ENCODE data around the gene ABHD2. TPM values are rescaled to one million over a fixed set of nuclear protein-coding genes. Genes with fewer than 3 reads are reported as not detected.
"Not testable (repeated sequence)": the region's sequence is repeated elsewhere in the genome, so short reads cannot be mapped to it uniquely, and the experiment has no call there.

Gene ABHD2
- total and polyA plus RNA-seq, 4 donors = 47.1 to 75.7 (median 65.2) TPM

DNA sequence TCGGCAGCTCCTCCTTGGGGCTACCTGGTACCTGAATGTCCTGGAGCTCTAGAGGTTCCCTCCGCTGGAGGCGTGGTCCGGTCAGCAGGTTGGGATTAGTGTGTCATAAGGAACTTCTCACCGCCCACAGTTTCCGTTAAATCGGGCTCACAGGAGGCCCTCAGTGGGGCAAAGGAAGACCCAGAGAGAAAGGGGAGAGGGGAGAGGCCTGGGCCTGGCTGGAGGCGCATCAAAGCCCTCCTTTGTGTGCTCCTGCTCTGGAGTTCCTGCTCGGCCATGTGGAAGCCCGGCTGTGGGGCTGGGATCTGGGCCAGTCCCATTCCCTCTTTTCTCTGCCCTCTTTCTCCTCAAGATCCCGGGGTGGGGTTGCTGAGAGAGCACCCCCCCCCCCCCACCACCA is 133.3 kb downstream of the ABHD2 start, which contains the start of gene RLBP1:
TSS of gene RLBP1 (minus strand) at position 37 of the 400 bp plus-strand sequence. CDS start 2,604 bp downstream, outside the sequence.
- no peaks in the 10 kb centered on the region for H3K9me3 ChIP-seq (ENCODE audit: control insufficient read depth, insufficient read depth, low read length)
- peak in 2 of 6 donors; percentile 54 to 78 for DNase-seq (ENCODE audit: low read depth in 4 of 6, low spot score in 6 of 6)
- 46% methylated on average over 8 of the region's 11 CpGs for WGBS (ENCODE audit: insufficient coverage)
- H3K4me3 ChIP-seq (ENCODE audit: low read depth, low read length) = no peak within 1 kb of the TSS
- no peaks in the 10 kb centered on the region for H3K27me3 ChIP-seq (ENCODE audit: control insufficient read depth, insufficient read depth, low read length)
- peaks cover 14% of the 10 kb centered on the region for H3K4me1 ChIP-seq (ENCODE audit: control insufficient read depth, insufficient read depth, low read length)
- H3K36me3 ChIP-seq (ENCODE audit: control insufficient read depth, insufficient read depth, low read length) = no peaks in the 10 kb centered on the region
- H3K27ac ChIP-seq (ENCODE audit: low read depth, low read length) = peak within 1 kb of the TSS; percentile 70

DNA sequence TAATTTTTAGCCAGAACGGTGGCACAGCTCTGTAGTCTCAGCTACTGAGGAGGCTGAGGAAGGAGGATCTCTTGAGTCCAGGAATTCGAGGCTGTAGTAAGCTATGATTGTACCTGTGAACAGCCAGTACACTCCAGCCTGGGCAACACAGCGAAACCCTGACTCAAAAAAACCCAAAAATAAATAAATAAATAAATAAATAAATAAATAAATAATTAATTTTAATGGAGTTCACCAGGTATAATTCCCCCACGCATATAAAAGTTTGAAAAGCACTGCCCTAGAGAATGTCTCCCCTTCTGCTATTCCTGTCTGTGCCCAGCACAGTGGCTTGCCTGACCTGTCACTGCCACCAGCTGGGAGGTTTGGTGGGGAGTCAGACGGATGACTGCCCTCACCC is 137.3 kb downstream of the ABHD2 start:
- no peak for DNase-seq (ENCODE audit: low read depth in 4 of 6, low spot score in 6 of 6)
- Histone ChIP-seq H3K36me3 (ENCODE audit: control insufficient read depth, insufficient read depth, low read length) (no peaks in the 10 kb centered on the region), H3K27ac (ENCODE audit: low read depth, low read length) (no peak overlapping the region), H3K4me1 (ENCODE audit: control insufficient read depth, insufficient read depth, low read length) (peaks cover 21% of the 10 kb centered on the region), H3K9me3 (ENCODE audit: control insufficient read depth, insufficient read depth, low read length) (no peaks in the 10 kb centered on the region), H3K4me3 (ENCODE audit: low read depth, low read length) (no peak overlapping the region), H3K27me3 (ENCODE audit: control insufficient read depth, insufficient read depth, low read length) (no peaks in the 10 kb centered on the region)
- no CpG with 5 or more reads among the region's 5 CpGs for WGBS (ENCODE audit: insufficient coverage)

DNA sequence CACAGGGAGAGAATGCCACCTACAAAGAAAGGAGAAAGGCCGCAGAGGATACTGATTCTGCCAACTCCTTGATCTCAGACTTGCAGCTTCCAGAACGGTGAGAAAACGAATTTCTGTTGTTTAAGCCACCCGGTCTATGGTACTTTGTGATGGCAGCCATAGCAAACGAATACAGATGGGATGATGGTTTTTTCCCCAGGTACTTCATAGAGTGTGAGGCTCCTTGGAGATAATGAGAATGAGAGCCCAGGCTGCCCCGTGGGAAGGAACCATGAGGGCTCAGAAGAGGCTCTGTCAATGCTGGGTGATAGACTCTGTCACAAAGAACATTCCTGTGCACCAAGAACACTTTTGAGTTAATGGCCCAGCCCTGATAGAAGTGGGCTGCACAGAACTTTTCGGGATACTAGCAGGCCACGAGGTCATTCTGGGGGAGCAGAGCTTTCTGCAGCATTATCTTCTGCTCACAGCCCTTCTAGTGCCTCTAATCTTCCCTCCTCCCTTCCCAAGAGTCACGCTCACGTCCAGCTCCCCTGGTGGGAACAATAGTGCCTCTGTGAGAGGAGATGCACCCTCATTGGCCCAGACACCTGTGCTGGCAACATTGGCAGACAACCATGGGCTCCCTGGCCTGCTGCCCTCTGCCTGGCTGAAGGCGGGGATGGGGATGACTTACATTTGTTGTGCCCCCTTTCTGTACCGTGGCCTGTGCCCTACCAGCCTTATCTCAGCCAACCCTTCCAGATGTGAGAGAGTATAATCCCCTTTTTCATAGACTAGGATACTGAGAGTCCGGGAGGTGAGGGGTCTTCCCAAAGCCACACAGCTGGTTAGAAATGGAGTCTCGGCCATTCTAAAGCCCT is 138.3 kb downstream of the ABHD2 start:
- Histone ChIP-seq H3K9me3 (ENCODE audit: control insufficient read depth, insufficient read depth, low read length) (no peaks in the 10 kb centered on the region), H3K27me3 (ENCODE audit: control insufficient read depth, insufficient read depth, low read length) (no peaks in the 10 kb centered on the region), H3K36me3 (ENCODE audit: control insufficient read depth, insufficient read depth, low read length) (no peaks in the 10 kb centered on the region), H3K4me1 (ENCODE audit: control insufficient read depth, insufficient read depth, low read length) (peaks cover 14% of the 10 kb centered on the region), H3K4me3 (ENCODE audit: low read depth, low read length) (no peak overlapping the region), H3K27ac (ENCODE audit: low read depth, low read length) (no peak overlapping the region)
- WGBS (ENCODE audit: insufficient coverage) = 73% methylated on average over 13 of the region's 14 CpGs
- no peak for DNase-seq (ENCODE audit: low read depth in 4 of 6, low spot score in 6 of 6)

DNA sequence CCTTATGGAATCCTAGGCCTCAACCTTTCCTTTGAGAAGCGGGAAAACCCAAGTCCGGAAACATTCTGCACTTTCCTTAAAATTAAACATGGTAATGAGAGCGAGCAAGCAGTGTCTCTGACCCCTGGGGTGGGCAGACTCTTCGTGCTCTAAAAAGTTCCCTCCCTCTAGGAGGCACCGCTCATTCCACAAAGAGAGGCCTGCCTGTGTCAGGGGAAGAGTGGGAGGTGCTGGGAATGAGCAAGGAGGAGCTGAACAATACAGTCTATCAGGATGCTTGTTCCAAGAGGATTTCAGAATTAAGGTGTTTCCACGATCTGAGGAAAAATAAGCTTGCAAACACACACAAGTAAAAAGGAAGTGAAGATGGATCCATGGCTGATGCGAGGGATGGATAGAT is 139.2 kb downstream of the ABHD2 start:
- WGBS (ENCODE audit: insufficient coverage) = 100% methylated on average over 1 of the region's 7 CpGs
- no peak overlapping the region for H3K4me3 ChIP-seq (ENCODE audit: low read depth, low read length)
- no peak for DNase-seq (ENCODE audit: low read depth in 4 of 6, low spot score in 6 of 6)
- no peaks in the 10 kb centered on the region for H3K9me3 ChIP-seq (ENCODE audit: control insufficient read depth, insufficient read depth, low read length)
- H3K27ac ChIP-seq (ENCODE audit: low read depth, low read length) = no peak overlapping the region
- no peaks in the 10 kb centered on the region for H3K36me3 ChIP-seq (ENCODE audit: control insufficient read depth, insufficient read depth, low read length)
- H3K4me1 ChIP-seq (ENCODE audit: control insufficient read depth, insufficient read depth, low read length) = peaks cover 8% of the 10 kb centered on the region
- no peaks in the 10 kb centered on the region for H3K27me3 ChIP-seq (ENCODE audit: control insufficient read depth, insufficient read depth, low read length)

DNA sequence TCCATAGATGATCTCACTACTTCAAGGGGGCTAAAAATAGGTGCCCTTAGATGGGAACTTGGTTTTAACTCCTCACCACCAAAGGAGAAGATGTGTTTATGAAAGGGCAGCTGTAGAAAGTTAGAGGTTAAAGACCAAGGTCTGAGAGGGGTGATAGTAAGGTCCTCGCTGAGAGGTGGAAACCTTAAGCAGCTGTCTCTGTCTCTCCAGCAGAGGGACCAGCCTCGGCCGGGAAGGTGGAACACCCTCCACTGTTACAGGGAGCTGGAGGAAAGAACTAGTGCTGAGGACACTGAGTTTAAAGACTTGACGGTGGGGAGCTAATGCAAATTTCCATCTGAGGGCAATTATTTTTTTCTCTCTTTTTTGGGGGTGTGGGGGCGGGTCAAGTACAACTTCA is 142.0 kb downstream of the ABHD2 start:
- no peak for DNase-seq (ENCODE audit: low read depth in 4 of 6, low spot score in 6 of 6)
- 70% methylated on average over 2 of the region's 5 CpGs for WGBS (ENCODE audit: insufficient coverage)
- H3K9me3 ChIP-seq (ENCODE audit: control insufficient read depth, insufficient read depth, low read length) = no peaks in the 10 kb centered on the region
- no peaks in the 10 kb centered on the region for H3K36me3 ChIP-seq (ENCODE audit: control insufficient read depth, insufficient read depth, low read length)
- H3K4me1 ChIP-seq (ENCODE audit: control insufficient read depth, insufficient read depth, low read length) = peaks cover 8% of the 10 kb centered on the region
- H3K4me3 ChIP-seq (ENCODE audit: low read depth, low read length) = no peak overlapping the region
- no peak overlapping the region for H3K27ac ChIP-seq (ENCODE audit: low read depth, low read length)
- H3K27me3 ChIP-seq (ENCODE audit: control insufficient read depth, insufficient read depth, low read length) = no peaks in the 10 kb centered on the region

DNA sequence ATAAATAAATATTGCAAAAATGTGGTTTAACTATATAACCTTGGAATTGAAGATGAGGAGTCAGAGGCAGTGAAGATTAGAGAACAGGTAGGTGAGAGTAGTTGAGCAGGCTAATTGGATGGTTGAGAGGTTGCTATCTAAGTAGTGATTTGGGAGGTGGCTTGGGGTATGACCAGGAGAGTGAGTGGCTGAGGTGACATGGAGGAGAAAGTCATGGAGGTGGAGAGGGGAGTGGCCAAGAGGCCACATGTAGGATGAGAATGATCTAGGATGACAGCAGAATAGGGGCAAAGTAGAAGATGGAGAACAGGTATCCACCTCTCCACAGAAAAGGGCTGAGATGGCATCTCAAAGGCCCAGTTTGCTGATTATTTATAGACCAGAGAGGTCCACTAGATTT is 143.6 kb downstream of the ABHD2 start:
- DNase-seq (ENCODE audit: low read depth in 4 of 6, low spot score in 6 of 6) = no peak
- H3K4me1 ChIP-seq (ENCODE audit: control insufficient read depth, insufficient read depth, low read length) = peaks cover 4% of the 10 kb centered on the region
- H3K36me3 ChIP-seq (ENCODE audit: control insufficient read depth, insufficient read depth, low read length) = no peaks in the 10 kb centered on the region
- no peak overlapping the region for H3K27ac ChIP-seq (ENCODE audit: low read depth, low read length)
- no peaks in the 10 kb centered on the region for H3K9me3 ChIP-seq (ENCODE audit: control insufficient read depth, insufficient read depth, low read length)
- no peaks in the 10 kb centered on the region for H3K27me3 ChIP-seq (ENCODE audit: control insufficient read depth, insufficient read depth, low read length)
- H3K4me3 ChIP-seq (ENCODE audit: low read depth, low read length) = no peak overlapping the region

DNA sequence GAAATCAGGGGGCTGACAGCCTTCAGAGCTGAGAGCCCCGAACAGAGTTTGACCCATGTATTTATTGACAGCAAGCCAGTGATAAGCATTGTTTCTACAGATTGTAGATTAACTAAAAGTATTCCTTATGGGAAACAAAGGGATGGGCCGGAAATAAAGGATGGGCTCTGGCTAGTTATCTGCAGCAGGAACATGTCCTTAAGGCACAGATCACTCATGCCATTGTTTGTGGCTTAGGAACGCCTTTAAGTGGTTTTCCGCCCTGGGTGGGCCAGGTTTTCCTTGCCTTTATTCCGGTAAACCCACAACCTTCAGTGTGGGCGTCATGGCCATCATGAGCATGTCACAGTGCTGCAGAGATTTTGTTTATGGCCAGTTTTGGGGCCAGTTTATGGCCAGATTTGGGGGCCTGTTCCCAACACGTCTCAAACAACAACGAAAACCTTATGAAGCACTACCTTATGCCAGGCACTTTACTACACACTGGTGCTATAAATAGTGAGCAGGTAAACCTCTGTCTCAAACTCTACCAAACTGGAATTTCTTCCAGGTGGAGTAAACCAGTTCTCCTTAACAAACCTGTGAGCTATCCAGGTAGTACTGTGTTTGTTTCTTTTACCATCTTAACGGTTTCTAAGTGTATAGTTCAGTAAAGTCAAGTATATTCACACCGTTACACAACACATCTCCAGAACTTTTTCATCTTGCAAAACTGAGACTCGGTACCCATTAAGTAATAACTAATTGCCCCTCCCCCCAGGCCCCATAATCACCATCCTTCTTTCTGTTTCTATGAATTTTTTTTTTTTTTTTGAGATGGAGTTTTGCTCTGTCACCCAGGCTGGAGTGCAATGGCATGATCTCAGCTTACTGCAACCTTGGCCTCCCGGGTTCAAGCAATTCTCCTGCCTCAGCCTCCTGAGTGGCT is 151.9 kb downstream of the ABHD2 start:
- 93% methylated on average over 3 of the region's 12 CpGs for WGBS (ENCODE audit: insufficient coverage)
- not testable (repeated sequence) for DNase-seq (ENCODE audit: low read depth in 4 of 6, low spot score in 6 of 6); H3K4me3 ChIP-seq (ENCODE audit: low read depth, low read length)

DNA sequence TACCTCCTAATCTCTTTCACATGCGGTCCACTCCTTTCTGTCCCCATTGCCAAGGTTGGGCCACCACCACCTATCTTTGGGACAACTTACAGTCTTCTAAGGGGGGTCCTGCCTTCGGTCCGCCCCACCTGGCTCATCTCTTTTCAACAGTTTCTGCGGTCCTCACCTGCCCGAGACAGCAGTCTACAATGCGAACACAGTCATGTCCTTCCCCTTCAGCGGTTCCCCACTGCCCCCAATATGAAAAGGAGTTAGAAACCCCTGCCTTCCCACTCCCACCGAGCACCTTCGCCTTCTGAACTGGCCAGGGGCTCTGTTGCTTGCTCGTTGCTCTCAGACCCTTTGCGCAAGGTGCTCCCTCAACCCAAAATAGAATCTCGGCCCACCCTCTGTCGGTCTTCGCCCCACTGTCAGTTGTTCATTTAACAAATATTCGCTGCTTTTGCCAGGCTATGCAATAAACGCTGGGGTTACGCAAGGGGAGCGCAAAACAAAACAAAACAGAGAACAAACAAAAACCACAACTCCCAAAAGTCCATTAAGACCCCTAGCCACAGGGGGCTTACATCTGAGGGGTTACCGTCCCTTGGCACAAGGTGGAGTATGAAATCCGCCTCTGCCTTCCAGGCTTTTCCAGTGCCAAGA is 154.9 kb downstream of the ABHD2 start:
- Histone ChIP-seq H3K27me3 (ENCODE audit: control insufficient read depth, insufficient read depth, low read length) (no peaks in the 10 kb centered on the region), H3K27ac (ENCODE audit: low read depth, low read length) (peak overlapping the region; percentile 61), H3K9me3 (ENCODE audit: control insufficient read depth, insufficient read depth, low read length) (no peaks in the 10 kb centered on the region), H3K4me3 (ENCODE audit: low read depth, low read length) (peak overlapping the region; percentile 66), H3K4me1 (ENCODE audit: control insufficient read depth, insufficient read depth, low read length) (peaks cover 17% of the 10 kb centered on the region), H3K36me3 (ENCODE audit: control insufficient read depth, insufficient read depth, low read length) (no peaks in the 10 kb centered on the region)
- WGBS (ENCODE audit: insufficient coverage) = 32% methylated on average over 19 of the region's 20 CpGs
- peak in 1 of 6 donors; percentile 4 for DNase-seq (ENCODE audit: low read depth in 4 of 6, low spot score in 6 of 6)

More for the DNA sequence above, 151.9 kb downstream of the ABHD2 start:
- H3K27me3 ChIP-seq (ENCODE audit: control insufficient read depth, insufficient read depth, low read length); H3K27ac ChIP-seq (ENCODE audit: low read depth, low read length); H3K9me3 ChIP-seq (ENCODE audit: control insufficient read depth, insufficient read depth, low read length); H3K36me3 ChIP-seq (ENCODE audit: control insufficient read depth, insufficient read depth, low read length): not testable (repeated sequence)
- H3K4me1 ChIP-seq (ENCODE audit: control insufficient read depth, insufficient read depth, low read length) = peaks cover 17% of the 10 kb centered on the region
